Kidney (tissue), 14 donors: ENCODE measurements around the gene KLHL25. TPM values are rescaled to one million over a fixed set of nuclear protein-coding genes. Genes with fewer than 3 reads are reported as not detected.

Experiments used
- DNase-seq, 5 donors: peaks; one replicate each; pipeline ENCODE4 v3.0.0-alpha.2; 2013 to 2020
- FAIRE-seq: peaks from 2 replicates; lab custom pipeline; 2012; peaks lifted over from hg19 to GRCh38; lab: Jason Lieb, UNC
- H3K27ac ChIP-seq, 2 donors: one replicate each; pipeline ENCODE4 v1.7.0; 2013; ENCODE audit warnings: low read depth in 2 of 2, low read length in 2 of 2, inconsistent platforms in 1 of 2
- H3K27me3 ChIP-seq: one replicate; pipeline ENCODE4 v1.7.1; 2013; ENCODE audit warnings: low read length, inconsistent platforms; ENCODE audit not compliant: control insufficient read depth, insufficient read depth
- H3K36me3 ChIP-seq, 3 donors: one replicate each; pipeline versions ENCODE4 v1.7.0 to v1.7.1; 2013; ENCODE audit warnings: low read length in 3 of 3, control low read depth in 1 of 3, inconsistent platforms in 1 of 3; ENCODE audit not compliant: insufficient read depth in 3 of 3, control insufficient read depth in 2 of 3
- H3K4me1 ChIP-seq, 3 donors: one replicate each; pipeline versions ENCODE4 v1.7.0 to v1.7.1; 2013; ENCODE audit warnings: low read length in 3 of 3, inconsistent platforms in 1 of 3, low read depth in 1 of 3; ENCODE audit not compliant: control insufficient read depth in 2 of 3, insufficient read depth in 2 of 3
- H3K4me3 ChIP-seq, 3 donors: one replicate each; pipeline versions ENCODE4 v1.7.0 to v1.8.1; 2013; ENCODE audit warnings: low read length in 3 of 3, control low read depth in 1 of 3, inconsistent platforms in 1 of 3
- H3K9ac ChIP-seq, 3 donors: one replicate each; pipeline versions ENCODE4 v1.7.0 to v1.7.1; 2013; ENCODE audit warnings: low read length in 3 of 3, control low read depth in 1 of 3, inconsistent platforms in 1 of 3
- H3K9me3 ChIP-seq, 3 donors: one replicate each; pipeline versions ENCODE4 v1.7.0 to v1.7.1; 2013; ENCODE audit warnings: low read length in 3 of 3, control low read depth in 1 of 3, inconsistent platforms in 1 of 3; ENCODE audit not compliant: control insufficient read depth in 2 of 3, insufficient read depth in 1 of 3
- CTCF ChIP-seq: IDR thresholded peaks from 3 replicates; pipeline ENCODE4 v1.5.1; 2012; ENCODE audit warnings: mild to moderate bottlenecking, moderate library complexity, borderline replicate concordance; ENCODE audit not compliant: insufficient read depth; ENCODE audit errors: extremely low read depth
- intact Hi-C: fragments of 100-400 bp; cut with DNase I; formaldehyde crosslinking; loops from one replicate; pipeline ENCODE4 v1.11.1; 2022
- polyA plus RNA-seq: library from polyadenylated mRNA; stranded (reverse); fragments of 350-450 nt; fragmentation: Illumina TruSeq; extraction: RNeasy Lipid Tissue Mini Kit (QIAGEN cat#74804); gene quantifications from one replicate; pipeline ENCODE4 v1.2.3, GENCODE V29; 2014; ENCODE audit warnings: low read depth, low replicate concordance; ENCODE audit not compliant: insufficient read depth
- total RNA-seq: library from RNA; stranded (reverse); fragmentation: NEBNext Ultra II Directional; extraction: Animal tissue kit (Norgen Biotek cat#: 25700); gene quantifications from one replicate; pipeline ENCODE4 v1.2.1, GENCODE V29; 2021
- donor health status: control.
- donor health status: control.
- donor health status: control.
- donor health status: control.
- donor health status: control.
- donor health status: DM: yes; HTN: yes; CAD: no.
- donor health status: Normal renal cell carcinoma (clear cell type).

Gene KLHL25
- total and polyA plus RNA-seq, 2 donors from 2014 or later, result 5.3 to 8.4 TPM

GRCh38 chr15:85773249-85773648 lies 21.5 kb downstream of the KLHL25 start:
- no peak for TF ChIP-seq CTCF
- H3K27me3 ChIP-seq, result no peaks in the 10 kb centered on the region
- H3K9ac ChIP-seq, result no peak overlapping the region
- H3K4me3 ChIP-seq, result no peak overlapping the region
- intact Hi-C loops, result no loop called here
- H3K36me3 ChIP-seq, result no peaks in the 10 kb centered on the region
- peaks cover 6 to 45% (median 26%) of the 10 kb centered on the region in 3 donors for H3K4me1 ChIP-seq
- H3K27ac ChIP-seq, result peak overlapping the region; percentile 89 to 90
- no peak for FAIRE-seq
- no peaks in the 10 kb centered on the region for H3K9me3 ChIP-seq
- no peak for DNase-seq

- Histone ChIP-seq H3K36me3 (no peaks in the 10 kb centered on the region), H3K9ac (peak overlapping the region in 1 of 3 donors; percentile 56), H3K9me3 (no peaks in the 10 kb centered on the region), H3K27me3 (no peaks in the 10 kb centered on the region), H3K4me1 (peaks cover 6 to 40% (median 26%) of the 10 kb centered on the region in 3 donors), H3K4me3 (no peak overlapping the region), H3K27ac (peak overlapping the region; percentile 89 to 90)
- intact Hi-C loops, result no loop called here
- FAIRE-seq, result no peak
- DNase-seq, result no peak
- TF ChIP-seq CTCF, result no peak
These were observed 22.1 kb downstream of the KLHL25 start for GRCh38 chr15:85772668-85773067.

GRCh38 chr15:85771781-85772445 lies 22.8 kb downstream of the KLHL25 start:
- H3K4me3 ChIP-seq, result peak overlapping the region in 1 of 3 donors; percentile 45
- peak in 1 of 5 donors; percentile 91 for DNase-seq
- no peak for FAIRE-seq
- intact Hi-C loops, result no loop called here
- H3K27me3 ChIP-seq, result no peaks in the 10 kb centered on the region
- H3K9ac ChIP-seq, result peak overlapping the region in 1 of 3 donors; percentile 56
- peaks cover 6 to 38% (median 26%) of the 10 kb centered on the region in 3 donors for H3K4me1 ChIP-seq
- H3K27ac ChIP-seq, result peak overlapping the region; percentile 89 to 90
- no peaks in the 10 kb centered on the region for H3K9me3 ChIP-seq
- no peak for TF ChIP-seq CTCF
- no peaks in the 10 kb centered on the region for H3K36me3 ChIP-seq

GRCh38 chr15:85771271-85771670 lies 23.5 kb downstream of the KLHL25 start:
- Histone ChIP-seq H3K27me3 (no peaks in the 10 kb centered on the region), H3K36me3 (no peaks in the 10 kb centered on the region), H3K4me1 (peaks cover 6 to 42% (median 26%) of the 10 kb centered on the region in 3 donors), H3K27ac (peak overlapping the region; percentile 89 to 90), H3K9me3 (no peaks in the 10 kb centered on the region), H3K4me3 (peak overlapping the region in 1 of 3 donors; percentile 45), H3K9ac (peak overlapping the region in 1 of 3 donors; percentile 56)
- DNase-seq (peak in 2 of 5 donors; percentile 75 to 78), FAIRE-seq (peak; percentile 13)
- intact Hi-C loops, result no loop called here
- TF ChIP-seq CTCF, result no peak
